ENCODE measurements around the gene PHLDB2. TPM values are rescaled to one million over a fixed set of nuclear protein-coding genes. Genes with fewer than 3 reads are reported as not detected.

The PHLDB2 gene
- total RNA-seq, 2 donors from 2014 or later, result 20.2 to 48.1 TPM

DNA sequence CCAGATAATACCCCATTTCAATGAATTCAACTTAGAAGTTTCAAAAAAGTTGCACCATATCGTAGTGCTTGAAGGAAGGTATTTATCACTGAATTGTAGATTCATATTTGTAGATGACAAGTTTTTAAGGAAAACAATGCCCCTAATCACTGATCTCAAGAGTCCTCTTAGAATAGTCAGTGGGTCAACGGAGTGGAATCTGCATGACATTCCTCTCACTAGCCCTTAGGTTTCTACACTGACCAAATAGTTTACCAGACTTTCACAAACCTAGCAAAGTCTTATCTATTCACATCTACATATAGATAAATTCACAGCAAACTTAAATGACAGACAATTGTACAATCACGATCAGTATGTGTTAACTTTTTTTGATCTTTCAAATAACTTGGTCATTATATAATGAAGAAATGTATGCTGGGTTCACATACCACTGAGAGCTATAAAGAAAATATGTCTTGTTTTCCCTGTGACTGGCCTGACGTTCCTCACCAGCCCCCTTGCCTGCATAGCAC, 35.7 kb upstream of the PHLDB2 start:
- Histone ChIP-seq H3K4me1 (peaks cover 0 to 6% of the 10 kb centered on the region in 2 donors), H3K27ac (no peak overlapping the region), H3K4me3 (no peak overlapping the region), H3K36me3 (no peaks in the 10 kb centered on the region), H3K27me3 (no peaks in the 10 kb centered on the region), H3K9me3 (peaks cover 0 to 10% of the 10 kb centered on the region in 2 donors)
- DNase-seq (ENCODE audit: low spot score), result no peak
- TF ChIP-seq, protein P1, sequence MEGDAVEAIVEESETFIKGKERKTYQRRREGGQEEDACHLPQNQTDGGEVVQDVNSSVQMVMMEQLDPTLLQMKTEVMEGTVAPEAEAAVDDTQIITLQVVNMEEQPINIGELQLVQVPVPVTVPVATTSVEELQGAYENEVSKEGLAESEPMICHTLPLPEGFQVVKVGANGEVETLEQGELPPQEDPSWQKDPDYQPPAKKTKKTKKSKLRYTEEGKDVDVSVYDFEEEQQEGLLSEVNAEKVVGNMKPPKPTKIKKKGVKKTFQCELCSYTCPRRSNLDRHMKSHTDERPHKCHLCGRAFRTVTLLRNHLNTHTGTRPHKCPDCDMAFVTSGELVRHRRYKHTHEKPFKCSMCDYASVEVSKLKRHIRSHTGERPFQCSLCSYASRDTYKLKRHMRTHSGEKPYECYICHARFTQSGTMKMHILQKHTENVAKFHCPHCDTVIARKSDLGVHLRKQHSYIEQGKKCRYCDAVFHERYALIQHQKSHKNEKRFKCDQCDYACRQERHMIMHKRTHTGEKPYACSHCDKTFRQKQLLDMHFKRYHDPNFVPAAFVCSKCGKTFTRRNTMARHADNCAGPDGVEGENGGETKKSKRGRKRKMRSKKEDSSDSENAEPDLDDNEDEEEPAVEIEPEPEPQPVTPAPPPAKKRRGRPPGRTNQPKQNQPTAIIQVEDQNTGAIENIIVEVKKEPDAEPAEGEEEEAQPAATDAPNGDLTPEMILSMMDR (IDR thresholded peaks at IDR 0.05), result no peak

DNA sequence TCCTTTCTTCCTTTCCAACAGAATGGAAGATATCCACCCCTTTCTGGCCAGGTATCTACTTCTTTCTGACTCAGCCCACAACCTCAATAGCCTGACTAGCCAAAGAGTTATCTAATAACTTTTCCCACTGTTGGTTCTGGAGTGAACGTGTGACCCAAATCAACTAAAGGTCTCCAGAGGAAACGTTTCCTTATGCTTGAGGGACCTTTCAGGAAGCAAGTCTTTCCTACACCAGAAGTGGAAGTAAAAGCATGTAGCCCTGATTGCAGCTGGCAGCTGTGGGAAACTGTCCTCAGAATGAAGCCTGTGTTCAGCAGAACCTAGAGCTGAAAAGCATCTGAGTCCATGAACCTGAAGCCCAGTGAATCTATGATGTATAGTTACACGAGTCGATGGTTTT, 34.7 kb upstream of the PHLDB2 start:
- H3K4me1 ChIP-seq, result peaks cover 0 to 6% of the 10 kb centered on the region in 2 donors
- H3K27ac ChIP-seq, result no peak overlapping the region
- no peaks in the 10 kb centered on the region for H3K36me3 ChIP-seq
- no peak overlapping the region for H3K4me3 ChIP-seq
- DNase-seq (ENCODE audit: low spot score), result no peak
- H3K9me3 ChIP-seq, result peaks cover 0 to 8% of the 10 kb centered on the region in 2 donors
- H3K27me3 ChIP-seq, result no peaks in the 10 kb centered on the region
- TF ChIP-seq, protein P1 (IDR thresholded peaks at IDR 0.05), result no peak

- no peak for DNase-seq (ENCODE audit: low spot score)
- TF ChIP-seq, protein P1 (IDR thresholded peaks at IDR 0.05), result no peak
- no peaks in the 10 kb centered on the region for H3K9me3 ChIP-seq
- H3K27ac ChIP-seq, result no peak overlapping the region
- H3K27me3 ChIP-seq, result no peaks in the 10 kb centered on the region
- peaks cover 0 to 6% of the 10 kb centered on the region in 2 donors for H3K4me1 ChIP-seq
- H3K4me3 ChIP-seq, result no peak overlapping the region
- H3K36me3 ChIP-seq, result no peaks in the 10 kb centered on the region
Measured at GRCh38 chr3:111827871-111828270, 31.2 kb upstream of the PHLDB2 start.

DNA sequence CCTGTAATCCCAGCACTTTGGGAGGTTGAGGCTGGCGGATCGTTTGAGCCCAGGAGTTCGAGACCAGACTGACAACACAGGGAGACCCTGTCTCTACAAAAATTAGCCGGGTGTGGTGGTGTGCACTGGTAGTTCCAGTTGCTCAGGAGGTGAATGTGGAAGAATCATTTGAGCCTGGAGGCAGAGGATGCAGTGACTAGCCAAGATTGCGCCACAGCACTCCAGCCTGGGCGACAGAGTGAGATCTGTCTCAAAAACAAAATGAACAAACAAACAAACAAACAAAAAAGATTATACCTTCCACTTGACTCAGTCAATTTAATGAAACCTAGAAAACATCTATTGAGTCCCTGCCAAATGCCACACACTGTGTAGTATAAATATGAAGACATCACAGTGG, 30.5 kb upstream of the PHLDB2 start:
- Histone ChIP-seq H3K4me1 (peaks cover 0 to 6% of the 10 kb centered on the region in 2 donors), H3K27me3 (no peaks in the 10 kb centered on the region), H3K27ac (no peak overlapping the region), H3K4me3 (no peak overlapping the region), H3K36me3 (no peaks in the 10 kb centered on the region), H3K9me3 (no peaks in the 10 kb centered on the region)
- TF ChIP-seq, protein P1 (IDR thresholded peaks at IDR 0.05), result no peak
- no peak for DNase-seq (ENCODE audit: low spot score)

- H3K4me1 ChIP-seq, result peaks cover 0 to under 1% of the 10 kb centered on the region in 2 donors
- no peak overlapping the region for H3K4me3 ChIP-seq
- TF ChIP-seq, protein P1 (IDR thresholded peaks at IDR 0.05), result no peak
- no peaks in the 10 kb centered on the region for H3K27me3 ChIP-seq
- H3K36me3 ChIP-seq, result no peaks in the 10 kb centered on the region
- no peak for DNase-seq (ENCODE audit: low spot score)
- no peak overlapping the region for H3K27ac ChIP-seq
- no peaks in the 10 kb centered on the region for H3K9me3 ChIP-seq
Measured at GRCh38 chr3:111829023-111829422, 30.0 kb upstream of the PHLDB2 start.

- Histone ChIP-seq H3K27me3 (no peaks in the 10 kb centered on the region), H3K27ac (no peak overlapping the region), H3K4me1 (no peaks in the 10 kb centered on the region), H3K9me3 (no peaks in the 10 kb centered on the region), H3K4me3 (no peak overlapping the region), H3K36me3 (no peaks in the 10 kb centered on the region)
- TF ChIP-seq, protein P1 (IDR thresholded peaks at IDR 0.05), result no peak
- no peak for DNase-seq (ENCODE audit: low spot score)
Measured at GRCh38 chr3:111831840-111832239, 27.2 kb upstream of the PHLDB2 start.
